A549 (cell line): ENCODE data around the gene TPBG. TPM values are rescaled to one million over a fixed set of nuclear protein-coding genes. Genes with fewer than 3 reads are reported as not detected.

Experiments used
- ATAC-seq, 2 experiments: fragments of 200-7000 bp in 1 of 2; fragments of >200 bp in 1 of 2; cut with Nextera tagmentation in 1 of 2; cut with Tn5 transposase in 1 of 2; 3 replicates each; pipeline versions ENCODE4 v1.8.0 to v1.9.1; 2018 to 2020; ENCODE audit warnings: mild to moderate bottlenecking in 1 of 2, moderate library complexity in 1 of 2
- CTCF ChIA-PET: fragments of 300-600 bp; sonication (Branson Sonifier 250); formaldehyde crosslinking; extraction: SDS; loops from one replicate; lab custom pipeline; 2021; ENCODE audit warnings: antibody characterized with exemption, inconsistent platforms; lab: Yijun Ruan, JAX
- POLR2A ChIA-PET: fragments of 350-600 bp; formaldehyde crosslinking; extraction: SDS; loops from one replicate; lab custom pipeline; 2021; ENCODE audit warnings: antibody characterized with exemption, inconsistent platforms; lab: Yijun Ruan, JAX
- DNase-seq, 2 experiments: peaks; one replicate each; pipeline versions ENCODE4 v3.0.0 to v3.0.0-alpha.2; 2011 to 2016; ENCODE audit warnings: low read depth in 1 of 2, low spot score in 1 of 2
- FAIRE-seq: peaks from 2 replicates; lab custom pipeline; 2011; peaks lifted over from hg19 to GRCh38; lab: Jason Lieb, UNC
- H3K27ac ChIP-seq, 2 experiments: fragments of >200 bp; sonication (Bioruptor Twin); formaldehyde crosslinking; 3 replicates each; pipeline ENCODE4 v1.5.1; 2016 to 2017
- H3K4me1 ChIP-seq: fragments of >200 bp; sonication (Bioruptor Twin); formaldehyde crosslinking; 3 replicates; pipeline ENCODE4 v1.6.1; 2016
- H3K4me2 ChIP-seq: fragments of >200 bp; sonication (Bioruptor Twin); formaldehyde crosslinking; 3 replicates; pipeline ENCODE4 v1.6.1; 2016
- H3K4me3 ChIP-seq: fragments of >200 bp; sonication (Bioruptor Twin); formaldehyde crosslinking; 3 replicates; pipeline ENCODE4 v1.5.1; 2016
- H3K9me3 ChIP-seq: fragments of >200 bp; sonication (Bioruptor Twin); formaldehyde crosslinking; 3 replicates; pipeline ENCODE4 v1.6.1; 2016
- ATOH8 ChIP-seq: fragments of 250-450 bp; sonication (Bioruptor Pico); IDR thresholded peaks from 2 replicates; pipeline ENCODE4 v1.5.0; 2020; ENCODE audit warnings: low read depth, mild to moderate bottlenecking, moderate library complexity
- BHLHE40 ChIP-seq: IDR thresholded peaks from 2 replicates; pipeline ENCODE4 v1.6.1; 2012; ENCODE audit warnings: low read depth, low read length, inconsistent platforms
- CBX2 ChIP-seq: fragments of 200-600 bp; sonication (generic); IDR thresholded peaks from 2 replicates; pipeline ENCODE4 v1.6.1; 2016; ENCODE audit warnings: low read depth, mild to moderate bottlenecking, borderline replicate concordance
- CBX8 ChIP-seq: fragments of 200-600 bp; sonication (generic); IDR thresholded peaks from 2 replicates; pipeline ENCODE4 v1.6.1; 2016
- CEBPB ChIP-seq, 2 experiments: fragments of >200 bp in 1 of 2; sonication (Bioruptor Twin) in 1 of 2; formaldehyde crosslinking in 1 of 2; IDR thresholded peaks; 2 replicates each; pipeline ENCODE4 v1.6.1; 2012 to 2016
- EHF ChIP-seq: fragments of 250-450 bp; sonication (Bioruptor Pico); IDR thresholded peaks from 2 replicates; pipeline ENCODE4 v1.5.0; 2020; ENCODE audit warnings: mild to moderate bottlenecking
- FOSB ChIP-seq: fragments of 250-450 bp; sonication (Bioruptor Pico); IDR thresholded peaks from 2 replicates; pipeline ENCODE4 v1.5.0; 2020; ENCODE audit warnings: mild to moderate bottlenecking, moderate library complexity
- FOSL2 ChIP-seq, 2 experiments: fragments of 450-650 bp in 1 of 2; fragments of >200 bp in 1 of 2; sonication (Bioruptor Twin) in 1 of 2; formaldehyde crosslinking; IDR thresholded peaks; 2 replicates each; pipeline versions ENCODE4 v1.5.0 to v1.6.1; 2016 to 2020; ENCODE audit warnings: mild to moderate bottlenecking in 1 of 2, moderate library complexity in 1 of 2
- GATA3 ChIP-seq: IDR thresholded peaks from 2 replicates; pipeline ENCODE4 v1.6.1; 2012; ENCODE audit warnings: borderline replicate concordance
- HEYL ChIP-seq: fragments of 250-450 bp; sonication (Bioruptor Pico); IDR thresholded peaks from 2 replicates; pipeline ENCODE4 v1.8.0; 2021; ENCODE audit warnings: mild to moderate bottlenecking, moderate library complexity
- HOXB5 ChIP-seq: fragments of 250-450 bp; sonication (Bioruptor Pico); IDR thresholded peaks from 2 replicates; pipeline ENCODE4 v1.5.0; 2020; ENCODE audit warnings: mild to moderate bottlenecking, moderate library complexity
- JUN ChIP-seq, 2 experiments: fragments of >200 bp; sonication (Bioruptor Twin); formaldehyde crosslinking; IDR thresholded peaks; 2 replicates in 1 of 2; 3 replicates in 1 of 2; pipeline ENCODE4 v1.6.1; 2016 to 2017
- JUNB ChIP-seq: fragments of >200 bp; sonication (Bioruptor Twin); formaldehyde crosslinking; IDR thresholded peaks from 2 replicates; pipeline ENCODE4 v1.6.1; 2016
- NFE2L2 ChIP-seq: fragments of 150-350 bp; conservative IDR thresholded peaks from 2 replicates; pipeline ENCODE4 v1.6.1; 2014; ENCODE audit warnings: low read length
- NR3C1 ChIP-seq: fragments of >200 bp; sonication (Bioruptor Twin); formaldehyde crosslinking; IDR thresholded peaks from 3 replicates; pipeline ENCODE4 v1.6.1; 2017
- PBX3 ChIP-seq: IDR thresholded peaks from 2 replicates; pipeline ENCODE4 v1.6.1; 2012
- PHF8 ChIP-seq: fragments of 200-600 bp; sonication (generic); IDR thresholded peaks from 2 replicates; pipeline ENCODE4 v1.6.1; 2016; ENCODE audit warnings: low read depth, mild to moderate bottlenecking, antibody characterized with exemption, moderate library complexity, borderline replicate concordance
- SMC3 ChIP-seq: fragments of >200 bp; sonication (Bioruptor Twin); formaldehyde crosslinking; IDR thresholded peaks from 3 replicates; pipeline ENCODE4 v1.6.1; 2018; ENCODE audit warnings: inconsistent platforms
- TFCP2L1 ChIP-seq: fragments of 250-450 bp; sonication (Bioruptor Pico); IDR thresholded peaks from 2 replicates; pipeline ENCODE4 v1.5.0; 2021; ENCODE audit warnings: mild to moderate bottlenecking
- TP53 ChIP-seq: fragments of 250-450 bp; sonication (Bioruptor Pico); IDR thresholded peaks from 2 replicates; pipeline ENCODE4 v1.5.0; 2021; ENCODE audit warnings: mild to moderate bottlenecking, moderate library complexity
- ZFP36 ChIP-seq: fragments of 450-650 bp; IDR thresholded peaks from 2 replicates; pipeline ENCODE4 v1.6.1; 2014; ENCODE audit warnings: borderline replicate concordance; ENCODE audit not compliant: partially characterized antibody
- WGBS: methylation state at CpG from one replicate; pipeline ENCODE4 v1.1.6; 2017; ENCODE audit errors: missing lambda C conversion rate; 5-methylcytosine and 5-hydroxymethylcytosine counted together
- polyA plus RNA-seq, 4 experiments: library from polyadenylated mRNA; depleted of rRNA in 3 of 4; stranded (reverse); fragments of >200 nt; fragmentation: RNase III in 1 of 4; extraction: RNeasy Plus Mini Kit Qiagen cat#74134 plus additional on column Dnase treatment in 1 of 4; gene quantifications; 2 replicates in 3 of 4; 3 replicates in 1 of 4; pipeline ENCODE4 v1.2.3, GENCODE V29; 2011 to 2017
- TF ChIP-seq, protein P1 (sequence below): fragments of 150-350 bp; IDR thresholded peaks from 2 replicates; pipeline ENCODE4 v1.6.1; 2014; ENCODE audit warnings: low read depth, mild to moderate bottlenecking, low read length
- TF ChIP-seq, protein P2 (sequence below): fragments of >200 bp; sonication (Bioruptor Twin); formaldehyde crosslinking; IDR thresholded peaks from 3 replicates; pipeline ENCODE4 v1.6.1; 2016

Gene TPBG
- polyA plus RNA-seq, 2 of the 4 experiments (the other 2 are of a cell fraction) = 33.2 to 47.1 TPM

DNA sequence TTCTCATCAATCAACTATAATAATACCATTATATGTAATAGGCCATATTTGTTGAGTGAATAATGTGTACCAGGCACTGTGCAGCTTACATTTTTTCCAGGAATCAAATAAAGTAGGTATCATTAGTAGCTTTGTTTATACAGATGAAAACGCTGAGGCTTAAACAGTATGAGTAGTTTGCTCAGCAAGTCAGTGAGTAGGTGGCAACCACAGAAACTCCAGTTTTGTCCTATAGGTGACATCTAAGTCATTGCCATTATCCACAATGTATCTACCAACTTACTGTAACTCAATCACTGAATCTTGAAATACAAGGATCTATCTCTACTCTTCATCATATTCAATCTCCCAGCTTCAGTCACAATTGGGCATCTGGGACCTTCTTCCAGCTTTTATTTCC, 29.8 kb upstream of the TPBG start:
- no peak overlapping the region for H3K4me3 ChIP-seq
- H3K27ac ChIP-seq = no peak overlapping the region
- no peaks in the 10 kb centered on the region for H3K9me3 ChIP-seq
- TF ChIP-seq PBX3 = no peak
- TF ChIP-seq HEYL (CRISPR knock-in tag) = no peak
- no peak for TF ChIP-seq JUN (IDR thresholded peaks at IDR 0.05)
- TF ChIP-seq TFCP2L1 = no peak
- no peak for TF ChIP-seq BHLHE40
- H3K4me2 ChIP-seq = no peak overlapping the region
- POLR2A ChIA-PET = no interaction called here
- H3K4me1 ChIP-seq = peaks cover 12% of the 10 kb centered on the region; the same call in 2 of the 3 replicates
- WGBS = 76% methylated on average over 1 of the region's 1 CpG
- no peak for DNase-seq
- no peak for ATAC-seq
- CTCF ChIA-PET = no interaction called here
- no peak for FAIRE-seq

DNA sequence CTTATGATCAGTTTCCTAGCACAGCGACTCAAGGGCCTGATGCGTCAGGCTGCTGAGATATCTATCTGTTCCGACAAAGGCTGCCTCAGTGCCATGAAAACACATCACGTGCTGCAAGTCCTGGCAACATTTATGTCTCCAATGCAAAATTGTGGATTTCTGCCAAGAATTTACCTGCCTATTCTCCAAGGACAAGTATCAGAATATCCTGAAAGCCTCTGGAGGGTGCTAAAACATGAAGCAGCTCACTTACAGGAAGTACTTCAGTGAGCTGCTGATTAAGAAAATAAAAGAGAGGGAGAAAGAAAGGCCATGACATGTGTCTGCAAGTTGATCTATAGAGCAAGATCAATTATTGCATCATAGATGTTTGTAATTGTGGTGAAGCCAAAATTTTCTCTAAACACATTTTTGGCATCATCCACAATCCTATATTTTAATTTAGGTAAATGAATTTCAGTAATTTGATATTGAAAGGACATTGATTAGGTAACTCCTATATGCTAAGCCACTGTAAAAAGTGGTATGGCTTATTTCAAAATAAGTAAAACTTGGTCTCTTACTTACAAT, 25.8 kb upstream of the TPBG start:
- DNase-seq = no peak
- no peak overlapping the region for H3K27ac ChIP-seq
- TF ChIP-seq FOSB (CRISPR knock-in tag) (no peak), GATA3 (no peak), NFE2L2 (no peak), TP53 (no peak), SMC3 (no peak), ATOH8 (CRISPR knock-in tag) (no peak), CBX8 (no peak), PHF8 (no peak), ZFP36 (no peak), CBX2 (no peak), NR3C1 (no peak), FOSL2 (IDR thresholded peaks at IDR 0.05) (no peak), FOSL2 (CRISPR knock-in tag; IDR thresholded peaks at IDR 0.05) (no peak), CEBPB (IDR thresholded peaks at IDR 0.05) (no peak), JUNB (no peak), BHLHE40 (no peak), EHF (CRISPR knock-in tag) (no peak), HOXB5 (CRISPR knock-in tag) (no peak), TFCP2L1 (no peak)
- TF ChIP-seq, protein P1, sequence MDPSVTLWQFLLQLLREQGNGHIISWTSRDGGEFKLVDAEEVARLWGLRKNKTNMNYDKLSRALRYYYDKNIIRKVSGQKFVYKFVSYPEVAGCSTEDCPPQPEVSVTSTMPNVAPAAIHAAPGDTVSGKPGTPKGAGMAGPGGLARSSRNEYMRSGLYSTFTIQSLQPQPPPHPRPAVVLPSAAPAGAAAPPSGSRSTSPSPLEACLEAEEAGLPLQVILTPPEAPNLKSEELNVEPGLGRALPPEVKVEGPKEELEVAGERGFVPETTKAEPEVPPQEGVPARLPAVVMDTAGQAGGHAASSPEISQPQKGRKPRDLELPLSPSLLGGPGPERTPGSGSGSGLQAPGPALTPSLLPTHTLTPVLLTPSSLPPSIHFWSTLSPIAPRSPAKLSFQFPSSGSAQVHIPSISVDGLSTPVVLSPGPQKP = no peak
- TF ChIP-seq, protein P2, sequence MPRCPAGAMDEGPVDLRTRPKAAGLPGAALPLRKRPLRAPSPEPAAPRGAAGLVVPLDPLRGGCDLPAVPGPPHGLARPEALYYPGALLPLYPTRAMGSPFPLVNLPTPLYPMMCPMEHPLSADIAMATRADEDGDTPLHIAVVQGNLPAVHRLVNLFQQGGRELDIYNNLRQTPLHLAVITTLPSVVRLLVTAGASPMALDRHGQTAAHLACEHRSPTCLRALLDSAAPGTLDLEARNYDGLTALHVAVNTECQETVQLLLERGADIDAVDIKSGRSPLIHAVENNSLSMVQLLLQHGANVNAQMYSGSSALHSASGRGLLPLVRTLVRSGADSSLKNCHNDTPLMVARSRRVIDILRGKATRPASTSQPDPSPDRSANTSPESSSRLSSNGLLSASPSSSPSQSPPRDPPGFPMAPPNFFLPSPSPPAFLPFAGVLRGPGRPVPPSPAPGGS = no peak
- WGBS = 83% methylated on average over 4 of the region's 4 CpGs
- peaks cover 5% of the 10 kb centered on the region; the same call in 1 of the 3 replicates for H3K9me3 ChIP-seq
- no peak overlapping the region for H3K4me3 ChIP-seq
- no peak for ATAC-seq
- POLR2A ChIA-PET = no interaction called here
- FAIRE-seq = no peak
- H3K4me1 ChIP-seq = no peaks in the 10 kb centered on the region
- no peak overlapping the region for H3K4me2 ChIP-seq
- CTCF ChIA-PET = no interaction called here
